ENCODE measurements around the gene TIMMDC1.

The TIMMDC1 gene

GRCh38 chr3:119570229-119570628 is 71.9 kb downstream of the TIMMDC1 start:
- Histone ChIP-seq H3K27me3 (ENCODE audit: insufficient read depth, poor library complexity, severe bottlenecking) (no peaks in the 10 kb centered on the region), H3K36me3 (ENCODE audit: low read depth) (no peaks in the 10 kb centered on the region), H3K4me1 (ENCODE audit: insufficient read depth, poor library complexity, severe bottlenecking) (no peaks in the 10 kb centered on the region), H3K9me3 (ENCODE audit: severe bottlenecking) (no peaks in the 10 kb centered on the region), H3K27ac (ENCODE audit: poor library complexity, severe bottlenecking) (no peak overlapping the region), H3K4me3 (ENCODE audit: severe bottlenecking) (no peak overlapping the region)
- no peak for TF ChIP-seq CTCF (IDR thresholded peaks at IDR 0.05; ENCODE audit: poor library complexity, severe bottlenecking)
- no peak for ATAC-seq (ENCODE audit: low read depth)
- no peak for DNase-seq (ENCODE audit: low spot score)

GRCh38 chr3:119571230-119571629 is 72.9 kb downstream of the TIMMDC1 start:
- Histone ChIP-seq H3K27me3 (ENCODE audit: insufficient read depth, poor library complexity, severe bottlenecking) (no peaks in the 10 kb centered on the region), H3K9me3 (ENCODE audit: severe bottlenecking) (no peaks in the 10 kb centered on the region), H3K27ac (ENCODE audit: poor library complexity, severe bottlenecking) (no peak overlapping the region), H3K36me3 (ENCODE audit: low read depth) (no peaks in the 10 kb centered on the region), H3K4me1 (ENCODE audit: insufficient read depth, poor library complexity, severe bottlenecking) (no peaks in the 10 kb centered on the region), H3K4me3 (ENCODE audit: severe bottlenecking) (no peak overlapping the region)
- ATAC-seq (ENCODE audit: low read depth), result no peak
- no peak for TF ChIP-seq CTCF (IDR thresholded peaks at IDR 0.05; ENCODE audit: poor library complexity, severe bottlenecking)
- DNase-seq (ENCODE audit: low spot score), result no peak

- Histone ChIP-seq H3K27ac (ENCODE audit: poor library complexity, severe bottlenecking) (no peak overlapping the region), H3K36me3 (ENCODE audit: low read depth) (no peaks in the 10 kb centered on the region), H3K9me3 (ENCODE audit: severe bottlenecking) (no peaks in the 10 kb centered on the region), H3K4me1 (ENCODE audit: insufficient read depth, poor library complexity, severe bottlenecking) (no peaks in the 10 kb centered on the region), H3K27me3 (ENCODE audit: insufficient read depth, poor library complexity, severe bottlenecking) (no peaks in the 10 kb centered on the region), H3K4me3 (ENCODE audit: severe bottlenecking) (no peak overlapping the region)
- no peak for TF ChIP-seq CTCF (IDR thresholded peaks at IDR 0.05; ENCODE audit: poor library complexity, severe bottlenecking)
- ATAC-seq (ENCODE audit: low read depth) (no peak), DNase-seq (ENCODE audit: low spot score) (no peak)
These were observed 73.3 kb downstream of the TIMMDC1 start for GRCh38 chr3:119571688-119572087.
